Prostate gland (tissue), 2 donors: ENCODE data around the gene FOXB1.

ENCODE experiments used
- CTCF ChIP-seq, 4 experiments: fragments of 200-600 bp in 2 of 4; fragments of 450-650 bp in 2 of 4; sonication (generic) in 2 of 4; IDR thresholded peaks; 1 replicate in 3 of 4; 2 replicates in 1 of 4; pipeline ENCODE4 v1.5.1; 2016 to 2019; ENCODE audit warnings: antibody characterized with exemption in 4 of 4, mild to moderate bottlenecking in 2 of 4, moderate library complexity in 2 of 4
- POLR2A ChIP-seq: fragments of 450-650 bp; IDR thresholded peaks from one replicate; pipeline ENCODE4 v1.6.1; 2016; ENCODE audit warnings: antibody characterized with exemption, mild to moderate bottlenecking
- POLR2AphosphoS5 ChIP-seq: sonication (generic); formaldehyde crosslinking; IDR thresholded peaks from one replicate; pipeline ENCODE4 v1.6.1; 2017; ENCODE audit warnings: antibody characterized with exemption

DNA sequence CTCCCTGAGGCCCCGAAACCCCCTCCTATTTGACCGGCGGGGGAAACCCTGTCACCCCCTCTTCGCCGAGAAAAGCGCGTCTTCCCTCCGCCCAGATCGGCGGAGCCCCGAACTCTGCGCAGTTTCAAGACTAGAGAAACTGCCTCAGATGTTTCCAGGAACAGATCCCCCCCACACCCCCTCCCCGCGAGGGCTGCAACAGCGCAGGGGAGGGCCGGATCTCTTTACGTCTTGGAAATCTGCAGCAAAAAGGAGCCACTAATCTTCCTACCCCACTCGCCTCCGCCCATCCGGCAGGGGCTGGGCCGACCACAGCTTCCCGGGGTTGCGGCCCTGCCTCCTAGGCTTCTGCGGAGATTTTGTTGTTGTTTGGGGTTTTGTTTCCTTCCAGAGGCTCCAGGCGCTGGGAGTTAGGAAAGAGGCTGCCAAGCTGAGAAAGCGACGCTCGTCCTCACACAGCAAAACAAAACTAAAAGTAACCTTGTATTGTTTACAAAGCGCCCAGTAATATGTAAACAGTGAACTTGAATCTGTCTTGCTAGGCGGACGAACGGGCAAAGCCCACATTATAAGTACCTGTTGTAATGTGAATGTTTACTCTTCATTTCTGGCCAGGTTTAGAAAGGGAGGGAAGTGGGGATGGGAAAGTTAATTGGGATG lies 2.2 kb downstream of the FOXB1 start:
- TF ChIP-seq CTCF (IDR thresholded peaks at IDR 0.05), result no peak
- no peak for TF ChIP-seq POLR2A
- peak; percentile 54 for TF ChIP-seq POLR2AphosphoS5
